Measurements from ENCODE around the gene KCNQ1.

Gene KCNQ1

DNA sequence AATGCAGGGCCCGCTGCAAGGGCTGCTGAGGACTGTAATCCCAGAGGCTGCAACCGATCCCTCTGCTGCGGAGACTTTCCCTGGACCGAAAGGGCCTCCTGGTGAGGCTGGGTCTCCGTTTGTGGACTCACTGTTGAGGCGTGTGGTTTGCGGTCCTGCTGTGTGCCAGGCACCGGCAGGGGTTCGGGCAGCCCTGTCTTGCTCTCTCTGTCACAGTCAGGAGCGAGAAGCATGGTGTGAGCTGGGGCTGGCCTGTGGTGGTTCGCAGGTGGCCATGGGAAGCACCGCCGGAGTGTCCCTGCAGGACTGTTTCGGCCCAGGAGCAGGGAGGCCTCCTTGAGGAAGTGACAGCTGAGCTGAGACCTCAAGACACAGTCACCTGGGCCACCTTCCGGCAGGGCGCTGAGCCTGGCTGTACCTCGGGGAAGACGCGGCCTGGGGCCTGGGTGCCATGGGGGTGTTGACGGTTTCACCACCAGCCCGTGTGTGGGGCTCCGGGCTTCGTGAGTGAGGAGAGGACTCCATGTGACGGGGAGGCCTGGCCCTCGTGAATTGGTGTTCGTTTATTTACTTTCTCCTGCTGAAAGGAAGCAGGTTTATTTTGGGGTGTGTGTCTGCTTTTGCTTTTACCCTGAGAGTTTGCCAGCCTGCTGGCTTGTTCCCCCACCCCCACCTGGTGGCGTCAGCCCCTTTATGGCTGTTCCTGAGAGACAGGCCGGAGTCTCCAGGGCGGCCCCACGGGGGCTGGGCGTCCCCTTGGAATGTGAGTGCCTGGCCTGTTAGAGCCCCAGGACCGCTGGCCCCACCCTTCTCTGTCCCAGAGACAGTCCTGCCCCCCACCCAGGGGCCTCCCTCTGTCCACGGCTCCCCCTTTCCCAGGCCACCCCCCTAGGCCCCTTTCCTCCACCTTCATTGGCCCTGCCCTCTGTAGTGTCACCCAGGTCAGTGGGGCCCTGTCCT, 132.5 kb downstream of the KCNQ1 start:
- DNase-seq, result no peak

GRCh38 chr11:2577991-2578928, 133.5 kb downstream of the KCNQ1 start:
- no peak for DNase-seq

GRCh38 chr11:2578929-2579270, 134.1 kb downstream of the KCNQ1 start:
- DNase-seq, result no peak

DNA sequence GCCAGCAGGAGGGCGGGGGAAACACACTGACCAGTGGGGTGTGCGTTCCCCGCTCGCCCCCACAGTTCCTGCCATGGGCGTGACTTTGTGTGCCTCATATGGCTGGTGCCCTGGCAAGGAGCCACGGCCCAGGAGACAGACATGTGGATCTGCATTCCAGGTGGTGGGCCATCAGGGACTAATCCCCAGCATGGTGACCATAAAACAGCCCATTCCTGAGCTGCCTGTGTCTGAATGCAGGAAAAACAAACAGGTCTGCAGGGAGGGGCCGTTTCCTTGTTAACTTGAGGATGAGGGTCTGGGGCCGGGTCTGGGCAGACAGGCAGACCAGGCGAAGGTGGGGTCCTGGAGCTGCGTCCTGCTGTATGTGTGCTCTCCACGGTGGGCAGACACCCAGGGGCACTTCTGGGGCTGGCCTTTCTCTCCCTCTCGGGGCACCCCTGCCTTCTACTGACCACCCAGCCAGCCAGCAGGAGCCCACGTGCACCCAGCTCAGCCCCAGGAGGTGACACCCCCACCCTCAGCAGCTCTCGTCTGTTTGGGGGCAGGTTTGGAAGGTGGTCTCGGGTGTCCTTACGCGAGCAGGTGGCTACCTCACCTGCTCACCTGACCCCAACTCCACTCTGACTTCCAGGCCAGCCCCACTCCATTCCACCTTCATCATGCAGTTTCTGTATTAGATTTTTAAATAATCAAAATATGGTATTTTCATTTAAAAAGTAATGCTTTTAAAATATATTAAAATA, 134.7 kb downstream of the KCNQ1 start:
- DNase-seq, result no peak

DNA sequence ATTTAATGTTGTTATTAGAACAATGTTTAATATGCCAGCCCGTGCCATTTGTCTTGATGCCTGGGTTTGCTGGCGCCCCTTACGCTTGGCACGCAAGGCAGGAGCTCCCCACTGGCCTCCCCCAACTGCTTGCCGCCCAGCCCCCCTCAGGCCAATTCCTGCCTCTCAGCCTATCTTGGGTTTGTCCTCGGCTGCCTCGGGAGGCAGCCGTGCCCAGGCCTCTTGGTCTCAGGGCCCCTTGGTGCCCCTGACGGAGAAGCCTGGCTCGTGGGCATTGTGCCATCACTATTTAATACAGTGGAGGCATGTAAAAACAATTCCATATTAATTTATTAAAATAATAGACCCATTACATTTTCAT, 135.2 kb downstream of the KCNQ1 start:
- DNase-seq, result no peak

- no peak for DNase-seq
Observed at GRCh38 chr11:2580571-2581001, 135.8 kb downstream of the KCNQ1 start.

DNA sequence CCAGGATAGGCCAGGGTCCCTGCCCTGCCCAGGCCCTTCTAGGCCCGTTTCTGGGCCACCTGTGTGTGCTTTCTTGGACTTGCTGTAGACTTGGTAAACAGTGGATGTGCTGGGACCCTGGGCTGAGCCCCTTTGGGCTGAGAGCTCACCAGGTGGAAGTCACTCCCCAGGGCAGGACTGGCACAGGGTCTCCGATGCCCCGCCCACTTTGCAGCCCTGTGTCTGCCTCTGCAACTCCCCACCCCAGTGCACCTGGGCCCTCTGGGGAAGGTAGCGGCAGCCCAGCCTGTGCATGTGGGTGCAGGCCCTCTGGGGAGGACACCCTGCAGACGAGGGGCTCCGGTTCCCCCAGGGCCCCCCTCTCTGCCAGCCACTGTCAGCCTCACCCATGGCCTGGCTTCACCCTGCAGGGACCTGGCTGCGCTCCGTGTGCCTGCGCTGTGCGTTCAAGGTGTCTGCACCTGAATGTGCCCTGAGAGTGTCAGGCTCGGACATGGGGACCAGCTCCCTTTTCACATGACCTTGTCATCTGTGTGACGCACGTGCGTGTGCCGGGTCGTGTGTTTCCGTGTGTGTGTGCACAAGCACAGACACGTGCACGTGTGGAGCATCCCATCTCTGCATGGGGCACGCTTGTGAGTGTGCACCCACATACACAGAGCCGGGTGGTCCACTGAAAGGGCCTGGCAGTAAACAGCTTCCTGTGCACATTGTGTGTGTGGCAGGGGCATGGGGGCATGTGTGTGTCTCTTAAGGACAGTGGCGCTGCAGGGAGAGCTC, 136.5 kb downstream of the KCNQ1 start:
- DNase-seq, result no peak

DNA sequence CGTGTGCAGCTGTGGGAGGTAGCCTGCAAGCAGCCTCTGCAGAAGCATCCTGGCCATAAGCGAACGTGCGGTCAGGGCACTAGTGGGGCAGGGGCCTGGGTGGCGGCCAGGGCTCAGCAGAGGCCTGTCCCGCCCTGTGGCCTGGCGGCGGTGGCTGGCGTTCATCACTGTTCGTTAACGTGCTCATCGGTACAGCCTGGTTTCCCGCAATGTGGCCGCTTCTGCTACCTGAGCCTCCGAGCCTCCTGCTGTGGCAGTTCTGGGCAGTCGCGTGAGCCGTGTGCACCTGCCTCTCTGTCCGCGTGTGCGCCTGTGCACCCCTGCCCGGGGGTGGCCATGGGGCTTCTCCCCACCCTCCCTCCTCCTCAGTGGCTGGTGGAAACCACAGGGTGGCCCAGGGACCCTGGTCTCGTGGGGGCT, 137.1 kb downstream of the KCNQ1 start:
- no peak for DNase-seq

DNA sequence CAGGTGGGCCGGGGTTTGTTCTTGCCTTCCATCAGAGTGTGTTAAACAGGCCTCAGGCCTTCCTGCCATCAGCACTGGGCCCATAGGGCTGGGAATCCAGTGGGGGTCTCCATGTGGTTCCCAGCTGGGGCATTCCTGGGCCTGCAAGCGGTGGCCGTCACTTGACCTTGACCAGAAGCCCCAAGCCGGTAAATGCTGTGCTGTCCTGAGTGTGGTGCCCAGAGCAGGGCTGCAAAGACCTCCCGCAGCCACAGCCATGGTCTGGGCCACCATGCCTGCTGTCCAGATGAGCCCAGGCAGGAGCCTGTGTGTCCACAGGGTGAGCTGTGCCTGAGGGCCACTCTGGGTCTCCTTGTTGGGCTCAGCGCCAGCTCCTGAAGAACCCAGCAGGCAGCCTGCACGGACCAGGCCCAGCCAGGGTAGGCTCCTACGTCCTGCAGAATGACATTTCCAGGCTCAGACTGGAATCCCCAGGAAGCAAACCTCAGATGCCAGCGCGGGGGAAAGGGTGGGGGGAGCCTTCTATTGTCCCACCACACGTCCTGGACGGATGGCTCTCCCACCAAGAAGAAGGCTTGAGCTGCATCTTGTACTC, 137.6 kb downstream of the KCNQ1 start:
- no peak for DNase-seq

DNA sequence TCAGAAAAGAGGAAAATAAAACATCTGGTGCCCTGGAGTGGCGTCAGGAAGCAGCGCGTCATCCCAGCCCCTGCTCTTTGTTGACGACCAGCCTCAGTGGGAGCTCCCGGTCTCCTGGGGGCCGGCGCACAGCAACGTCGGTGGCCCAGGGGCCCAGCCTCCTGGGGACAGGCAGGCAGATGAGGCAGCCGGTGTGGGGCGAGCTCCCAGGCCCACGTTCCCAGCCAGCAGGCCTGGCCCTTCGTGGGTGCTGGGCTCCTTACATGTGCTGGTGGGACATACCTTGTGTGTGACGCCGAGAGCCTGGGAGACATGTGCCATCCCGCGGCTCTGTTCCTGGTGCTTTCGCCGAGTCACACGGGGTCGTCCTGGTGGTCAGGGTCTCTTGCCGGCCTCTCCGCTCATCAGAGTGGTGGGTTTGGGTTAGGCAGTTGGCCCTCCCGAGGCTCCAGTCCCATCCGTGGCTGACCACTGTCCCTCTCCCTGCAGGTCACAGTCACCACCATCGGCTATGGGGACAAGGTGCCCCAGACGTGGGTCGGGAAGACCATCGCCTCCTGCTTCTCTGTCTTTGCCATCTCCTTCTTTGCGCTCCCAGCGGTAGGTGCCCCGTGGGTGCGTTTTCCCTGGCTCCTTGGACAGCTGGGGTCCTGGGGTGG, 138.3 kb downstream of the KCNQ1 start:
- DNase-seq, result no peak

DNA sequence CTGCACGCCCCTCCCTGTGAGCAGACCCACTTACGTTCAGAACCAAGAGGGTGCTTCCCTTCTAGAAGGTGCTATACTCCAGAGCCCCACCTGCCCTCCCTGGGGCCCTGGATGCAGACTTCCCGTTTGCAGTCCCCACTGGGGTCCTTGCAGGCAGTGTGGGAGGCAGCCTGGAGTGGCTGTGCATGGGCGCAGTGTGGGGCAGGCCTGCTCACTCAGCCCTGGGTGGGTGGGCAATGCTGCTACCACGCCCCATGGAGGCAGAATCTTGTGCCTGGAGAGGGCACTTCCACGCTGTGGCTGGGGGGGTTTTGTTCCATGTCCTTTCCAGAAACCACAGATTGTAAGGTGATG, 138.8 kb downstream of the KCNQ1 start:
- DNase-seq, result no peak

GRCh38 chr11:2584434-2584811, 139.6 kb downstream of the KCNQ1 start:
- DNase-seq, result no peak

- DNase-seq, result no peak
Observed at GRCh38 chr11:2584812-2585565, 140.2 kb downstream of the KCNQ1 start.

- no peak for DNase-seq
Observed at GRCh38 chr11:2585566-2586086, 140.8 kb downstream of the KCNQ1 start.

GRCh38 chr11:2586087-2586792, 141.4 kb downstream of the KCNQ1 start:
- no peak for DNase-seq

GRCh38 chr11:2586793-2587131, 142.0 kb downstream of the KCNQ1 start:
- no peak for DNase-seq

DNA sequence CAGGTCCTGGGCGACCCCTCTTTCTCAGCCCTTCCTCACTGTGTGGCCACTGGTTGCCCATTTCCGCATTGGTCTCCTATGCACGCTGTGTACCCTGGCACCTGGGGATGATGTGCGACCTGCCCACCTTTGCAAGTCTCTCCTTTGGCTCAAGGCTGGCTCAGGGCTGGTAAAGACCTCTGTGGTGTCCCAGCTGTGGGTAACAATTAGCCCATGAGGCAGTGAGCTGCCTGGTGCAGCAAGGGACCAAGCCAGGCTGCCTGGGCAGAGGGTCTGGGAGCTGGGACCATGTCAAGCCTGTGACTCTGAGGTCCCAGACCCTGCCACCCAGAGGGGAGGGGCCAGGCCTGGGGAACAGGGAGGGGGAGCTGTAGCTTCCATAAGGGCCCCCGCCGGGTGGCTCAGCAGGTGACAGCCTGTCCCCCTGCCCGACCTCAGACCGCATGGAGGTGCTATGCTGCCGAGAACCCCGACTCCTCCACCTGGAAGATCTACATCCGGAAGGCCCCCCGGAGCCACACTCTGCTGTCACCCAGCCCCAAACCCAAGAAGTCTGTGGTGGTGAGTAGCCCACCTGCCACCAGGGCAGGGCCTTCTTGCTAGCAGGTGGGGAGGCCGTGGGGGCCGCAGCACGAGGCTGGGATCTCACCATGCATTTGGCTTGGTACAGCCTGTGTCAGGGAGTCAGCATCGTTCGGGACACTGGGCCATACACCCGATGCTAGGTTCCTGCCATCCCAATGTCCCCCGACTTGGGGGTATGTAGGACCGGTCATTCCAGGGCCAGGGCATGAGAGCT, 142.5 kb downstream of the KCNQ1 start:
- no peak for DNase-seq

Measured in amygdala (tissue), 56 donors.